Tibial nerve (tissue), 4 donors: ENCODE results near the gene GLYR1.
"Not testable (repeated sequence)": the region's sequence is repeated elsewhere in the genome, so short reads cannot be mapped to it uniquely, and the experiment has no call there.

ENCODE experiments used
- CTCF ChIP-seq, 5 experiments: fragments of 200-600 bp in 3 of 5; fragments of 450-650 bp in 2 of 5; sonication (generic) in 3 of 5; IDR thresholded peaks; one replicate each; pipeline ENCODE4 v1.5.1; 2016 to 2019; ENCODE audit warnings: antibody characterized with exemption in 5 of 5, mild to moderate bottlenecking in 3 of 5, moderate library complexity in 2 of 5
- EP300 ChIP-seq, 2 donors: sonication (generic); formaldehyde crosslinking; IDR thresholded peaks; one replicate each; pipeline ENCODE4 v1.6.1; 2017; ENCODE audit warnings: antibody characterized with exemption in 2 of 2, mild to moderate bottlenecking in 1 of 2
- POLR2A ChIP-seq, 2 donors: fragments of 450-650 bp; IDR thresholded peaks; one replicate each; pipeline ENCODE4 v1.6.1; 2017; ENCODE audit warnings: antibody characterized with exemption in 2 of 2, mild to moderate bottlenecking in 2 of 2, moderate library complexity in 2 of 2

- TF ChIP-seq CTCF, POLR2A, EP300 (IDR thresholded peaks at IDR 0.05): not testable (repeated sequence)
Observed at GRCh38 chr16:4784444-4784987, 62.6 kb downstream of the GLYR1 start.
